Hepatocyte (in vitro differentiated cells): Measurements from ENCODE around the gene CCL14.
A peak's percentile ranks its signal among the peaks of the same experiment; 100 is the strongest.

Experiments
- EZH2 ChIP-seq: fragments of 200-600 bp; sonication (generic); IDR thresholded peaks from 2 replicates; pipeline ENCODE4 v1.6.1; 2016; ENCODE audit warnings: antibody characterized with exemption, mild to moderate bottlenecking, borderline replicate concordance
- EZH2phosphoT487 ChIP-seq: fragments of 200-600 bp; sonication (generic); IDR thresholded peaks from one replicate; pipeline ENCODE4 v1.6.1; 2018; ENCODE audit warnings: antibody characterized with exemption, mild to moderate bottlenecking, low read depth, moderate library complexity; ENCODE audit not compliant: unreplicated experiment, severe bottlenecking
- TF ChIP-seq, protein P1 (sequence below): fragments of 200-600 bp; sonication (generic); IDR thresholded peaks from 2 replicates; pipeline ENCODE4 v1.5.1; 2016; ENCODE audit warnings: antibody characterized with exemption, mild to moderate bottlenecking; ENCODE audit not compliant: poor library complexity

- TF ChIP-seq, protein P1, sequence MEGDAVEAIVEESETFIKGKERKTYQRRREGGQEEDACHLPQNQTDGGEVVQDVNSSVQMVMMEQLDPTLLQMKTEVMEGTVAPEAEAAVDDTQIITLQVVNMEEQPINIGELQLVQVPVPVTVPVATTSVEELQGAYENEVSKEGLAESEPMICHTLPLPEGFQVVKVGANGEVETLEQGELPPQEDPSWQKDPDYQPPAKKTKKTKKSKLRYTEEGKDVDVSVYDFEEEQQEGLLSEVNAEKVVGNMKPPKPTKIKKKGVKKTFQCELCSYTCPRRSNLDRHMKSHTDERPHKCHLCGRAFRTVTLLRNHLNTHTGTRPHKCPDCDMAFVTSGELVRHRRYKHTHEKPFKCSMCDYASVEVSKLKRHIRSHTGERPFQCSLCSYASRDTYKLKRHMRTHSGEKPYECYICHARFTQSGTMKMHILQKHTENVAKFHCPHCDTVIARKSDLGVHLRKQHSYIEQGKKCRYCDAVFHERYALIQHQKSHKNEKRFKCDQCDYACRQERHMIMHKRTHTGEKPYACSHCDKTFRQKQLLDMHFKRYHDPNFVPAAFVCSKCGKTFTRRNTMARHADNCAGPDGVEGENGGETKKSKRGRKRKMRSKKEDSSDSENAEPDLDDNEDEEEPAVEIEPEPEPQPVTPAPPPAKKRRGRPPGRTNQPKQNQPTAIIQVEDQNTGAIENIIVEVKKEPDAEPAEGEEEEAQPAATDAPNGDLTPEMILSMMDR: peak; percentile 32
- no peak for TF ChIP-seq EZH2
- no peak for TF ChIP-seq EZH2phosphoT487
Measured at GRCh38 chr17:35981908-35982330, 4.6 kb downstream of the CCL14 start.
